ENCODE measurements around the gene ARHGEF33. TPM values are rescaled to one million over a fixed set of nuclear protein-coding genes. Genes with fewer than 3 reads are reported as not detected.

ARHGEF33 gene
- total RNA-seq: under 1 TPM; 0.10 to 0.47 TPM

DNA sequence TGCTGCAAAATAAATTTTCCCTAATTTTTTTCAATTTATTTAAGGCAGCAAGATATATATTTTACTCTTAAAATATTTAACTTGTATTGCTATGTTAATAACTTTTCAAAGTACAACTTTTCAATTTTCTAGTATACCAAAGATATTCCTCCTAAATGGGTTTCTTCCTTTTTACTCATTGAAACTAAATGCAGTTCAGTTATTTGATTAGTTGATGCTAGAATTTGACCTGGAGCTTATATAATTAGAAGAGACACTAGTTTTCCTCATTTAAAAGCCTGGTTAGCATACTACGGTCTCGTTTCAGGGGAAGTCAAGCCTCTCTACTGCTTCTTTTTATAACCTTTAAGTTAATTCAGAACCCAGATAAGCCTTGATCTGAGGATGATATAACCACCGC is at the start of gene ARHGEF33:
ARHGEF33 (plus strand) TSS at position 301 of the 400 bp plus-strand sequence. CDS start 29,573 bp downstream, outside the sequence.
- H3K9me3 Mint-ChIP-seq: no peaks in the 10 kb centered on the region

DNA sequence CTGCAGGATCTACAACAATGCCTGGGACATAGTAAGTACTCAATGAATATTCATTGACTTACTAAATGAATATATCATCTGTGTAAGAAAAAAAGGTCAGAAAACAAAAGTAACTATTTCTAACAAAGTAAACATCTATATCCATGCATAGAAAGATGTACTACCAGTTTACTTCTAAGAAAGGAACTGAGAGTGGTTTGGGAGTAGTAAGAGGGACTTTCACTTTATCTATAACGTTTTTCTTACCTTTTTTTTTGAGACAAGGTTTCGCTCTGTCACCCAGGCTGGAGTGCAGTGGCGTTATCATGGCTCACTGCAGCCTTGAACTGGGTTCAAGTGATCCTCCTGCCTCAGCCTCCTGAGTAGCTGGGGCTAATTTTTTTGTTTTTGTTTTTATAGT is 39.6 kb upstream of the ARHGEF33 start:
- H3K36me3 Mint-ChIP-seq: peaks cover 14% of the 10 kb centered on the region
- no peaks in the 10 kb centered on the region for H3K4me1 Mint-ChIP-seq
- no peak overlapping the region for H3K4me3 Mint-ChIP-seq
- no peak for DNase-seq
- no peak overlapping the region for H3K27ac Mint-ChIP-seq
- H3K27me3 Mint-ChIP-seq: no peaks in the 10 kb centered on the region
- H3K9me3 Mint-ChIP-seq: no peaks in the 10 kb centered on the region

More for the DNA sequence above, at the start of gene ARHGEF33:
- Mint-ChIP-seq H3K27ac (no peak within 1 kb of the TSS), H3K36me3 (no peaks in the 10 kb centered on the region), H3K4me1 (peaks cover 4% of the 10 kb centered on the region), H3K27me3 (no peaks in the 10 kb centered on the region), H3K4me3 (no peak within 1 kb of the TSS)
- no peak for DNase-seq

DNA sequence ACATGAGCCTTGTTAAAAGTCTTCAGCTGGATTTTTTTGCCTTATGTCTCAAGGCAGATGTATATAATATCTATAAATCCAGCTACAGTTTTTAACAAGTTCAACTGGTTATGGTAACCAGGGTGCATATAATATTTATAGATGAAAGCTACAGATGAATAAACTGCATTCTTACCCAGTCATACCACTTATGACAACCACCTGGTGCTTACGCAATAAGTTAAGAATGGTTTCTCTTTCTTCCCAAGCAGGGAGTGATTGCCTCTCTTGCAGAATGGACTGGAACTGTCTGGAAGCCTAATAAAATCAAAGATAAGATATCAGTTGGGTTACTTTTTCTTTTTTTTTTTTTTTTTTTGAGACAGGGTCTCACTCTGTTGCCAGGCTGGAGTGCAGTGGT is 33.5 kb upstream of the ARHGEF33 start:
- H3K27me3 Mint-ChIP-seq: no peaks in the 10 kb centered on the region
- no peaks in the 10 kb centered on the region for H3K4me1 Mint-ChIP-seq
- DNase-seq: no peak
- H3K27ac Mint-ChIP-seq: no peak overlapping the region
- H3K36me3 Mint-ChIP-seq: peaks cover 20% of the 10 kb centered on the region
- H3K9me3 Mint-ChIP-seq: no peaks in the 10 kb centered on the region
- H3K4me3 Mint-ChIP-seq: no peak overlapping the region

DNA sequence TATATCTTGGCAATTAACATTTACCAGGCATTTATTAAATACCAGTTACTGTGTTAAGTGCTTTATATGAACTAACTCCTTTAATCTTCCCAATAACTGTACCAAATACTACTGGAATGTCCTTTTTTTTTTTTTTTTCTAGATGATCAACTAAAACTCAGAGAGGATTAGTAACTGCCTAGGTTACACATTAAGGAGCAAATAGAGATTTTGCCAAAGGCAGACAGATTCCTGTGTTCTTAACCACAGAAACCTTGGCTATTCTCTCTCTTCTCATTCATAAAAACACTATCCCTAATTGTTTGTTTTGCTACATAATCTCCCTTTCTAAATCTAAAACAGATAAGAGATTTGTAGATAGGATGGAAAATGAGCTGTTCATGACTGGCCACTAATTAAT is 27.2 kb upstream of the ARHGEF33 start:
- Mint-ChIP-seq H3K4me3 (no peak overlapping the region), H3K27me3 (no peaks in the 10 kb centered on the region), H3K9me3 (no peaks in the 10 kb centered on the region), H3K4me1 (peaks cover 3% of the 10 kb centered on the region), H3K36me3 (peaks cover 28% of the 10 kb centered on the region), H3K27ac (no peak overlapping the region)
- DNase-seq: no peak

DNA sequence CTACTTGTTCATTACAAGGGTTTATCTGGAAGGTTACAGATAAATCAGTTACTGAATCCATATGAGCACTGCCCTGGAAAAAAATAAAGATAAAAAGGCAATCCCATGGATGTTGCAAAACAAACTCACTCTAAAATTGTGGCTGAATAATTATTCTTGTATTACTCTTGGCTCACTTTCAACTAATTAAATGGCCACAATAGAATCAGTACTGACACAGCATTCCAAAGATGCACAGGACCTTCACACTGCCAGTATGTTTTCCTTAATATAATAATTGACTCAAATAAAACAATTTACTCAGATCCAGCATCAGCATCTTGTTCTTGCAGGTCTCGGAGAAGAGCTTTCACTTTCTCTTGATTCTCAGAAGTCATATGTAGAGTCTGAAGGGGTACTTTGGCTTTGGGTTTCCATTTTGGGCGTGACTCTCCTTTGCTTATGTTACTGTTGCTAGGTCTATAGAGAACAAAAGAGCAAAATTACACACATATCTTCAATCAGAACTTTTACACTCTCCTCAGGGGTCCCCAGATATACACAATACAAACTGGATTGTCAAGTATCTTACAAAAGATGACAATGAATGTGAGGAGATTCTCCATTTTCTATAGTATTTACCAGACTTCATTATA is 26.5 kb upstream of the ARHGEF33 start:
- Mint-ChIP-seq H3K9me3 (no peaks in the 10 kb centered on the region), H3K36me3 (peaks cover 33% of the 10 kb centered on the region), H3K27me3 (no peaks in the 10 kb centered on the region), H3K4me3 (no peak overlapping the region), H3K27ac (no peak overlapping the region), H3K4me1 (peaks cover 3% of the 10 kb centered on the region)
- DNase-seq: no peak

DNA sequence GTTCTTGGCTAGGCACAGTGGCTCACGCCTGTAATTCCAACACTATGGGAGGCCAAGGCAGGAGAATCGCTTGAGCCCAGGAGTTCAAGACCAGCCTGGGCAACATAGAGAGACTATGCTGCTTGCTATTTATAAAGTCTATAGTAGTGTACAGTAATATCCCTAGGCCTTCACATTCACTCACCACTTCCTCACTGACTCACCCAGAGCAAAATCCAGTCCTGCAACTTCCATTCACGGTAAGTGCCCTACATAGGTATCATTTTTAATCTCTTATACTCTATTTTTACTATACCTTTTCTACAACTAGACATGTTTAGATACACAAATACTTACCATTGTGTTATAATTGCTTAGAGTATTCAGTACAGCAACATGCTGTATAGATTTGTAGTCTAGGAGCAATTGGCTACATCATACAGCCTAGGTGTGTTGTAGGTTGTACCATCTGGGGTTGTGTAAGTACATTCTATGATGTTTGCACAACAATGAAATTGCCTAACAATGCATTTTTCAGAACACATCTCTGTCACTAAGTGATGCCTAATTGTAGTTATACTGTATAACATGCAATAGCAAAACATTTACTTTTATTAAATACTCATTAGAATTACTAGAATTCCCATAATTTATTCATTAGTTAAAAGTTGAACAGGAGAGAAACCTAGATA is 22.8 kb upstream of the ARHGEF33 start:
- H3K27ac Mint-ChIP-seq: no peak overlapping the region
- no peaks in the 10 kb centered on the region for H3K27me3 Mint-ChIP-seq
- no peak for DNase-seq
- peaks cover 35% of the 10 kb centered on the region for H3K36me3 Mint-ChIP-seq
- peaks cover 8% of the 10 kb centered on the region for H3K9me3 Mint-ChIP-seq
- no peak overlapping the region for H3K4me3 Mint-ChIP-seq
- peaks cover 3% of the 10 kb centered on the region for H3K4me1 Mint-ChIP-seq

DNA sequence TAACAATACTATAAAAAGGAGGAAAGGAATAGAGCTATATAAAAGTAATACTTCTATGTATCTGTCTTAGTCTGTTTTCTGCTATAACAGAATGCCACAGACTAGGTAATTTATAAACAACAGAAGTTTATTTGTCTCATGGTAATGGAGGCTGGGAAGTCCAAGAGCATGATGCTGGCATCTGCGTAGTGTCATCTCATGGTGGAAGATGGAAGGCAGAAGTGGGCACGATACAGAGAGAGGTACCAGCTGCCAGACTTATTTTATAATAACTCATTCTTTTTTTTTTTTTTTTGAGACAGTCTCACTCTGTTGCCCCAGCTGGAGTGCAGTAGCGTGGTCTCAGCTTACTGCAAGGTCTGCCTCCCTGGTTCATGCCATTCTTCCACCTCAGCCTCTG is 18.2 kb upstream of the ARHGEF33 start:
- Mint-ChIP-seq H3K4me3 (no peak overlapping the region), H3K27ac (no peak overlapping the region), H3K36me3 (peaks cover 44% of the 10 kb centered on the region), H3K27me3 (no peaks in the 10 kb centered on the region), H3K4me1 (peaks cover 15% of the 10 kb centered on the region), H3K9me3 (peaks cover 18% of the 10 kb centered on the region)
- DNase-seq: no peak

DNA sequence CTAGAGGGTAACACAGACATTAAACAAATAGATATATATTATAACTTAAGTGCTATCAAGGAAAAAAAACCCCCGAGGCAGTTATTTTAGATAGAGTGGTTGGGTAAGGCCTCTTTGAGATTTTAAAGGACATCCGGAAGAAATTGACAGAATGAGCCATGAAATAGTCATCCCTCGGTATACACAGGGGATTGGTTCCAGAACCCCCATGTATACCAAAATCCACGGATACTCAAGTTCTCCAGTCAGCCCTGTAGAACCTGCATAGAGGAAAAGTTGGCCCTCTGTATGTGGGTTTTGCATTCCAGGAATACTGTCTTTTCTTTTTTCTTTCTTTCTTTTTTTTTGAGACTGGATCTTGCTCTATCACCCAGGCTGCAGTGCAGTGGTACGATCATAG is 15.9 kb upstream of the ARHGEF33 start:
- H3K4me1 Mint-ChIP-seq: peaks cover 18% of the 10 kb centered on the region
- H3K27me3 Mint-ChIP-seq: no peaks in the 10 kb centered on the region
- no peak for DNase-seq
- peaks cover 18% of the 10 kb centered on the region for H3K9me3 Mint-ChIP-seq
- H3K27ac Mint-ChIP-seq: no peak overlapping the region
- H3K36me3 Mint-ChIP-seq: peaks cover 33% of the 10 kb centered on the region
- H3K4me3 Mint-ChIP-seq: no peak overlapping the region

DNA sequence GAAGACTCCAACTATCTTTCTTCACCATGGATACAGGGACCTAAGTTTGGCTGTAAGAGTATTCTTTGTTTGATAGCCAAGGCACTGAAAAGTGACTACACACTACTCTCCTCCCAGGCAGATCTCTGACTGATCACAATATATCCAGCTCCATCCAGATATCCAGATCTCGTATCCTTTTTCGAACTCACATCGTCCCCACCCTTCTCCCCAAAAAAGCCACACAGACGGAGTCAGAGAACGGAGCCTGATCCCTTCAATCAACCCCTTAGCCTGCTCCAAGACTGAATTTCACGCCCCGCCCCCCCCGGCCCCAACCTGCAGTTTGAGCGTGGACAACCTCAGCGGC is 14.5 kb upstream of the ARHGEF33 start:
- Mint-ChIP-seq H3K36me3 (peaks cover 22% of the 10 kb centered on the region), H3K27ac (peak overlapping the region; percentile 87), H3K27me3 (no peaks in the 10 kb centered on the region), H3K4me3 (peak overlapping the region; percentile 93), H3K9me3 (peaks cover 15% of the 10 kb centered on the region), H3K4me1 (peaks cover 18% of the 10 kb centered on the region)
- DNase-seq: no peak

DNA sequence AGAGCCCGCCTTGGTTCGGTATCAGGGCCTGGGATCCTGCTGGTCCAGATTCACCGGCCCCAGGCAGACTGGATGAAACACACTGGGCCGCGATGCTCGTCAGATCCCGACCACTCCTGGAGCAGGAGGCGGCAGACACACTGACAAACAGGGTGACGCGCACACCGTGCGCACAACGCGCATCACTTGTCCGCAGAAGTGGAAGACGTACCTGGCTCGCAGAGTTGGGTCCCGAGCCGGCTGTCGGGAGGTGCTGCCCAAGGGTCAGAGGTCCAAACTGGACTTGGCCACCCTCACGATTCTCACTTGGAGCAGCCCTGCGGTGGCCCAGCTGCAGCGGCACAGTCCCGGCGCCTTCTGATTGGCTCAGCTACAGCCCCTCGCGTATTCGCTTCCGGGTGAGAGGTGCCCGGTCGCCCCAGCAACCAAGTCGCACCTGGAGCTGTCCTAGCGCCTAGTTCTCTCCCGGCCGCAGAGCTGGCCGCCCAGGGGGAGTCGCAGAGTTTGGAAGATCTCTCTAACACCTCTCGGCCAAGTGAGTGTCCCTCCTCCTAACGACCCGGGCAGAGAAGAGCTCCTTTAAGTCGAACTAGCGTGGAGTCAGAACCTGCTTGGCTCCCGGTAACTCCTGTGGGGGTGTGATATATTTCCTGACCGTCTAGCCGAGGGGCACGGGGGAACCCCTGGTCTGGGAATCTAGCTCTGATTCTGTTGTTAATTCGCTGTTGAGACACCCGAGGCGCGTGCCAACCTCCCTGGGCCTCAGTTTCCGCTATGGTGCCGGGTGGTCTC is 13.9 kb upstream of the ARHGEF33 start, which contains the start of the genes DHX57 and MORN2:
DHX57 (minus strand) TSS at position 359 of the 792 bp plus-strand sequence. CDS start 7,529 bp downstream, outside the sequence.
MORN2 (plus strand) TSS at position 401 of the 792 bp plus-strand sequence.
- Mint-ChIP-seq H3K4me3 (peak within 1 kb of the TSS; percentile 93), H3K27ac (peak within 1 kb of the TSS; percentile 87), H3K9me3 (peaks cover 13% of the 10 kb centered on the region), H3K36me3 (peaks cover 20% of the 10 kb centered on the region), H3K4me1 (peaks cover 18% of the 10 kb centered on the region), H3K27me3 (no peaks in the 10 kb centered on the region)
- DNase-seq: peak; percentile 84

DNA sequence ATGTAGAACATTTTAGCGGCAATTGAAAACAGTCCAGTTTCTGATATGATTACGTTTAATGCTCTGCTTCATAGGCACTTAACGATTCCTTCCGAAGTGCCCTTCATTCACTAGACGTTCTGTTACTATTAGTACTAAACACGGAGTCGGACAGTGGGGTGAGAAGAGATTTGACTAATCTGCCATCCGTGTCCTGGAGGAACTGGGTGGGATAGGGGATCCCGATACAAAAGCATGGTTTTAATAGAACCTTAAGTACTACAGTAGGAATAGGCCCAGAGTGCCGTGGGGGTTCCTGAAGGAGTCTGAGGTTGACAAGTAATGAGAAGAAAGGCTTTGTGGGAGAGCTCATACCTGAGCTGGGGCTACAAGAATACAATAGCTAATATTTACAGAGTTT is 13.3 kb upstream of the ARHGEF33 start:
- no peak for DNase-seq
- no peaks in the 10 kb centered on the region for H3K27me3 Mint-ChIP-seq
- peak overlapping the region; percentile 87 for H3K27ac Mint-ChIP-seq
- peak overlapping the region; percentile 93 for H3K4me3 Mint-ChIP-seq
- H3K36me3 Mint-ChIP-seq: peaks cover 19% of the 10 kb centered on the region
- H3K9me3 Mint-ChIP-seq: peaks cover 12% of the 10 kb centered on the region
- H3K4me1 Mint-ChIP-seq: peaks cover 18% of the 10 kb centered on the region

DNA sequence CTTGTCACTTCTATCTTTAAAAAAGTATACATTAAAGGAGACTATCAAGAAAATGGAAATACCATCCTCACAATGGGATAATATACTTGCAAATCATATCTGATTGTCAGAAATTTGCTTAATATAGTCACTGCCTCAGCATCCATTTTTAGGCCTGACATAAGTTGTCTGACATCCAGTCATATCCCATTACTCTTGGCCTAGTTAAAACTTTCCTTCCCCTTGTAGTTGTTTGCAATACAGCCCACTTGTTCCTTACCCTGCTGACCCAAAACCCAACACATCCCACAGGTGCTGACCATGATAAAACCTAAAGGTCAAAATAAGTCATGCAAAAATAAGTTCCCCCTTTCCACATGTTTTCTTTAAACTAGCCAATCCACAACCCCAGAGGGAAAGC is 3.6 kb upstream of the ARHGEF33 start:
- H3K27ac Mint-ChIP-seq: no peak overlapping the region
- H3K4me1 Mint-ChIP-seq: no peaks in the 10 kb centered on the region
- no peaks in the 10 kb centered on the region for H3K9me3 Mint-ChIP-seq
- DNase-seq: no peak
- H3K36me3 Mint-ChIP-seq: no peaks in the 10 kb centered on the region
- no peak overlapping the region for H3K4me3 Mint-ChIP-seq
- H3K27me3 Mint-ChIP-seq: no peaks in the 10 kb centered on the region

DNA sequence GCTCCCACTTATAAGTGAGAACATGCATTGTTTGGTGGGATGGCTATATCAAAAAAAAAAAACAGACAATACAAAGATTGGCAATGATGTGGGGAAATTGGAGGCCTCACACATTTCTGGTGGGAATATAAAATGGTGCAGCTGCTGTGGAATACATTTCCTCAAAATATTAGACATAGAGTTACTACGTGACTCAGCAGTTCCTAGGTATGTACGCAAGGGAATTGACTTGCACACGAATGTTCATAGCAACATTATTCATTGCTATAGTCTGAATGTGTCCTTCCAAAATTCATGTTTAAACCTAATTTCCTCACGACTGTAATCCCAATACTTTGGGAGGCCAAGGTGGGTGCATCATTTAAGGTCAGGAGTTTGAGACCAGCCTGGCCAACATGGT is 2.3 kb upstream of the ARHGEF33 start:
- H3K4me1 Mint-ChIP-seq: no peaks in the 10 kb centered on the region
- no peaks in the 10 kb centered on the region for H3K27me3 Mint-ChIP-seq
- no peak overlapping the region for H3K27ac Mint-ChIP-seq
- H3K36me3 Mint-ChIP-seq: no peaks in the 10 kb centered on the region
- H3K4me3 Mint-ChIP-seq: no peak overlapping the region
- H3K9me3 Mint-ChIP-seq: no peaks in the 10 kb centered on the region
- no peak for DNase-seq

DNA sequence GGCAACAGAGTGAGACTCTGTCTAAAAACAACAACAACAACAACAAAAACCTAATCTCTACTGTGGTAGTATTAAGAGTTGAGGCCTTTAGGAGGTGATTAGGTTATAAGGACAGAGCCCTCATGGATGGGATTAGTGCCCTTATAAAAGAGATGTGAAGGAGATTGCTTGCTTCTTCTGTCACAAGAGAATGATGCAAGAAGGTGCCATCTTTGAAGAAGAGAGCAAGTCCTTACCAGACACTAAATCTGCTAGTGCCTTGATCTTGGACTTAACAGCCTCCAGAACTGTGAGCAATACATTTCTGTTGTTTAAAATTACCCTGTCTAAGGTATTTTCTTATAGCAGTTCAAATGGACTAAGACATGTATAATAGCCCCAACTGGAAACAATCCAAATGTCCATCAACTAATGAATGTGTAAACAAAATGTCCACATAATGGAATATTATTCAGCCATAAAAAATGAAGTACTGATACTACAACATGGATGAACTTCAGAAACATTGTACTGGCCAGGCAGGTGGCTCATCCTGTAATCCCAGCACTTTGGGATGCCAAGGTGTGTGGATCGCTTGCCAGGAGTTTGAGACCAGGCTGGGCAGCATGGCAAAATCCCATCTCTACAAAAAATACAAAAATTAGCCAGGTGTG is 1.6 kb upstream of the ARHGEF33 start:
- Mint-ChIP-seq H3K9me3 (no peaks in the 10 kb centered on the region), H3K27ac (no peak overlapping the region), H3K27me3 (no peaks in the 10 kb centered on the region), H3K4me3 (no peak overlapping the region), H3K36me3 (no peaks in the 10 kb centered on the region), H3K4me1 (peaks cover 4% of the 10 kb centered on the region)
- DNase-seq: no peak

DNA sequence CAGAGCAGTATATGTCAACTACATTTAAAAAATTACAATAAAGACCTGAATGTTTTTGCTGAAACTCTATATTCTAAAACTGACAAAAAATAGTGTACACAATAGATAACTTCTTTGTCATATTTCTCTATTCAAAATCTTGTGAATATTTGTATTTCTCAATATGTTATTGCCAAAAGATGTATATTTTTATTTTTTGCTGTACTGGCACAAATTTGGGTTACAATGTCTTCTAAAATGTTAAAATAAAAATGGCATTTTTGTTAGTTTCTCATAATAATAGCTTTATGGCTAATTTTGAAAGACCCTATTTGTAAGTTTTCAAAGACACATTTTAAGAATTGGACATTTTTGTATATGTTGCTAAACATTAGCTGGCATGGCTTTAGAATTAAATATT is 630 bp upstream of the ARHGEF33 start:
- Mint-ChIP-seq H3K4me1 (peaks cover 4% of the 10 kb centered on the region), H3K27me3 (no peaks in the 10 kb centered on the region), H3K27ac (no peak overlapping the region), H3K36me3 (no peaks in the 10 kb centered on the region), H3K9me3 (no peaks in the 10 kb centered on the region), H3K4me3 (no peak overlapping the region)
- no peak for DNase-seq

Measured in activated naive CD8-positive, alpha-beta T cell treated with anti-CD3 and anti-CD28 coated beads for 36 hours (primary cell).